ENCODE results near the gene NTRK2. TPM values are rescaled to one million over a fixed set of nuclear protein-coding genes. Genes with fewer than 3 reads are reported as not detected.

The NTRK2 gene
- total RNA-seq, 4 donors from 2014 or later = 2.6 to 8.5 (median 6.0) TPM

DNA sequence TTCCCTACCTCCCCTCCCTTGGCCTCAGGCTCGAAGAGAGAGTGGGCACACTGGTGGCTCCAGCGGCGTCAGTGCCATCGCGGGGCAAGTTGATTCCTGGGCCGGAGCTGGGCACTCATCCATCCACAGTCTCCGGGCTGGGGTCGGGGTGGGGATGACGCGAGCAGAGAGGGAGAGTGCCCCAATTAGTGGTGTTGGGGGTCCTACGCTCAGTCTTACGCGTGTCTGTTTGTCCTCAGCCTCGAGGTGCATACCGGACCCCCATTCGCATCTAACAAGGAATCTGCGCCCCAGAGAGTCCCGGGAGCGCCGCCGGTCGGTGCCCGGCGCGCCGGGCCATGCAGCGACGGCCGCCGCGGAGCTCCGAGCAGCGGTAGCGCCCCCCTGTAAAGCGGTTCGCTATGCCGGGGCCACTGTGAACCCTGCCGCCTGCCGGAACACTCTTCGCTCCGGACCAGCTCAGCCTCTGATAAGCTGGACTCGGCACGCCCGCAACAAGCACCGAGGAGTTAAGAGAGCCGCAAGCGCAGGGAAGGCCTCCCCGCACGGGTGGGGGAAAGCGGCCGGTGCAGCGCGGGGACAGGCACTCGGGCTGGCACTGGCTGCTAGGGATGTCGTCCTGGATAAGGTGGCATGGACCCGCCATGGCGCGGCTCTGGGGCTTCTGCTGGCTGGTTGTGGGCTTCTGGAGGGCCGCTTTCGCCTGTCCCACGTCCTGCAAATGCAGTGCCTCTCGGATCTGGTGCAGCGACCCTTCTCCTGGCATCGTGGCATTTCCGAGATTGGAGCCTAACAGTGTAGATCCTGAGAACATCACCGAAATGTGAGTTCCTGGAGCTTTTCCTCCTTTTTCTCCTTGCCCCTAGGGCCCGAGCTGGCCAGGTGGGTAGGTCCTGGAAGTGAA, 861 bp downstream of the NTRK2 start:
- 80% methylated on average over 1 of the region's 67 CpGs for WGBS, 2 donors (ENCODE audit: low coverage in 1 of 2)
- ATAC-seq = no peak
- Histone ChIP-seq H3K27ac (peak overlapping the region in 3 of 4 donors; percentile 32 to 44 (median 39)), H3K27me3 (peaks cover 59% of the 10 kb centered on the region), H3K4me1 (peaks cover 0 to 35% (median 21%) of the 10 kb centered on the region in 3 donors), H3K4me3 (peak overlapping the region in 1 of 2 donors; percentile 54), H3K36me3 (no peaks in the 10 kb centered on the region), H3K9me3 (peaks cover 0 to under 1% (median 0%) of the 10 kb centered on the region in 3 donors)
- TF ChIP-seq POLR2A (IDR thresholded peaks at IDR 0.05) (no peak), POLR2AphosphoS5 (IDR thresholded peaks at IDR 0.05) (no peak), EP300 (IDR thresholded peaks at IDR 0.05) (no peak)
- TF ChIP-seq, protein P1, sequence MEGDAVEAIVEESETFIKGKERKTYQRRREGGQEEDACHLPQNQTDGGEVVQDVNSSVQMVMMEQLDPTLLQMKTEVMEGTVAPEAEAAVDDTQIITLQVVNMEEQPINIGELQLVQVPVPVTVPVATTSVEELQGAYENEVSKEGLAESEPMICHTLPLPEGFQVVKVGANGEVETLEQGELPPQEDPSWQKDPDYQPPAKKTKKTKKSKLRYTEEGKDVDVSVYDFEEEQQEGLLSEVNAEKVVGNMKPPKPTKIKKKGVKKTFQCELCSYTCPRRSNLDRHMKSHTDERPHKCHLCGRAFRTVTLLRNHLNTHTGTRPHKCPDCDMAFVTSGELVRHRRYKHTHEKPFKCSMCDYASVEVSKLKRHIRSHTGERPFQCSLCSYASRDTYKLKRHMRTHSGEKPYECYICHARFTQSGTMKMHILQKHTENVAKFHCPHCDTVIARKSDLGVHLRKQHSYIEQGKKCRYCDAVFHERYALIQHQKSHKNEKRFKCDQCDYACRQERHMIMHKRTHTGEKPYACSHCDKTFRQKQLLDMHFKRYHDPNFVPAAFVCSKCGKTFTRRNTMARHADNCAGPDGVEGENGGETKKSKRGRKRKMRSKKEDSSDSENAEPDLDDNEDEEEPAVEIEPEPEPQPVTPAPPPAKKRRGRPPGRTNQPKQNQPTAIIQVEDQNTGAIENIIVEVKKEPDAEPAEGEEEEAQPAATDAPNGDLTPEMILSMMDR (IDR thresholded peaks at IDR 0.05) = no peak

DNA sequence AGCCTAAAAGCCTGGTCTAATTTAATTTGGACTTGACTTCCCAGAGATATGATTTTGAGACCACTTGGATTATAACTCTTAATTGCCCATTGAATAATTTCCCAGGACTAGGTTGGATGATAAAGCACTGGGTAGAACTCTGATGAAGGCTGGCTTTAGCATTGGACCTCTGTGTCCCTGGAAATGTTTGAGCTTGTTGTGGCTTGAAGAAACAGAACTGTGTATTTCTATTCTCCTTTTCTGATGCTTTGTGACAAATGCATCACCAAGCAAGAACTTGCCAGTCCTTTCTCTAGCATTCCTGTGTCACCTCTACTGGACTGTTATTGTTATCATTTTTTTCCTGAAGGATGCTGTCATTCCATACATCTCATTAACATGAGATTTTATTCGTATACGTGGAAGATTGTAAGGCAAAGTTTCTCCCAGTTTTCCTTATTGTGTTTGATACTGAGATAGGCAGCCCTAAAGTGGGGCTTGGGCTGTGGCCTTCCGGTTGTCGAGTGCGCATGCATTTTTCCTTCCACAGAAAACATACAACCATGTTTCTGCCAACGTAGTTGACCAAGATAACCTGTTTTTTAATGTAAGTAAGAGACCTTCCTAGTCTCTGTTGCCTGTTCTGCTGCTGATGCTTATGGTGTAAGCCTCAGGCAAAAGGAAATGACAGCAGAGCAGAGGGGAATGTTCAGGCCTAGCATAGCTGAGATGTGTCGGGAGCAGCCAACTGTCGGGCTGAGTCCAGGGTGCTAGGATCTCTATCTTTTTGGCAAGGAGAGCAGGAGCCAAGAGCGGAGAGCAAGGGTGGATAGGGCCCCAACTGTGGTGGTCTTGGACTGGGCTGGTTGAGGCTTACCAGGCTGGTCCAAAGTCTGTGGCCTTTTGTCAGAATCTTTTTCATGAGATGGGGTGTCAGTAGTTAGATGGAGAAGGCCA, 2.3 kb downstream of the NTRK2 start:
- WGBS, 2 donors (ENCODE audit: low coverage in 1 of 2) = 89 to 100% methylated on average over 6 to 8 of the region's 9 CpGs
- H3K36me3 ChIP-seq = no peaks in the 10 kb centered on the region
- H3K9me3 ChIP-seq = no peaks in the 10 kb centered on the region
- peaks cover 0 to 35% (median 21%) of the 10 kb centered on the region in 3 donors for H3K4me1 ChIP-seq
- peaks cover 65% of the 10 kb centered on the region for H3K27me3 ChIP-seq
- peak overlapping the region in 1 of 2 donors; percentile 9 for H3K4me3 ChIP-seq
- H3K27ac ChIP-seq = no peak overlapping the region
- no peak for ATAC-seq
- TF ChIP-seq, protein P1 (IDR thresholded peaks at IDR 0.05) = no peak
- TF ChIP-seq POLR2AphosphoS5 (IDR thresholded peaks at IDR 0.05) = no peak
- no peak for TF ChIP-seq POLR2A (IDR thresholded peaks at IDR 0.05)
- no peak for TF ChIP-seq EP300 (IDR thresholded peaks at IDR 0.05)

DNA sequence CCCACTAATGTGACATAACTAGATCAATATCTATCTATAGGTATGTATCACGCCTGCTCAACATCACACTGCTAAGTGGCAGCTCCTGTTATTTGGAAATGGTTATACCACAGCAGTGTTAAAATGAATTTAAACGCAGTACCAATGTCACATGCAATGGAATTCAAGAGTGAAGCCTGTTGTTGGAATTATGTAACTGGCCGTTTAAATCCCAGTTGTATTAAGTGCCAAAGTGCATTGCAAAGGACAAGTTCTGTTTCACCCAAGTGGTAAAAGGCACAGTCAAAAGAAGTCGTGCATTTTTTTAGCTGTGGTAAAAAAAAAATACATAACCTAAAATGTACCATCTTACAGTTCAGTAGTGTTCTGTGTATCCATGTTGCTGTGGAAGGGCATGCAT, 4.3 kb downstream of the NTRK2 start:
- TF ChIP-seq POLR2AphosphoS5 (IDR thresholded peaks at IDR 0.05) (no peak), POLR2A (IDR thresholded peaks at IDR 0.05) (no peak), EP300 (IDR thresholded peaks at IDR 0.05) (no peak)
- TF ChIP-seq, protein P1 (IDR thresholded peaks at IDR 0.05) = no peak
- H3K4me3 ChIP-seq = no peak overlapping the region
- no peak for ATAC-seq

DNA sequence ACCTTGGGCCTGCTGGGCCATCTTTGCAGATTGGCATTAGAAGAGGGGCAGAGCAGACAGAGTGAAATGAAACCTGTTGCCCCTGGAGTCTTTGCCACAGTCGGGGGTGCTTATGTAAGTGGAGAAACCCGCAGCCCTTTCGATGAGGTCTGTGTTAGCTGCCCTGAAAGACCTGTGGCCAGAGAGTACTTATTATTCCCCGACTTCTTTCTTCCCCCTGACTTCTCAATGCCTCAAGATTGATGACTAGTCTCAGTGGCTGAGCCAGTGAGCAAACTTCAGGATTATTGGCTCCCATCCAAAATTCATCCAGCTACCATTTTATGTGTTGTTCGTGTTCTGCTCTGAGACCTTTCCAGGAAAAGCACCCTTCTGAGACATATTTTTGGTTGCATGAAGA, 7.6 kb downstream of the NTRK2 start:
- TF ChIP-seq, protein P1 (IDR thresholded peaks at IDR 0.05) = no peak
- no peak for TF ChIP-seq POLR2A (IDR thresholded peaks at IDR 0.05)
- no peak for TF ChIP-seq POLR2AphosphoS5 (IDR thresholded peaks at IDR 0.05)
- no peak for TF ChIP-seq EP300 (IDR thresholded peaks at IDR 0.05)
- Histone ChIP-seq H3K36me3 (no peaks in the 10 kb centered on the region), H3K27ac (no peak overlapping the region), H3K27me3 (peaks cover 20% of the 10 kb centered on the region), H3K4me3 (no peak overlapping the region), H3K4me1 (no peaks in the 10 kb centered on the region), H3K9me3 (no peaks in the 10 kb centered on the region)
- whole genome bisulfite sequencing, 2 donors (ENCODE audit: low coverage in 1 of 2) = 56 to 77% methylated on average over 5 of the region's 5 CpGs
- ATAC-seq = no peak

More for the DNA sequence above, 4.3 kb downstream of the NTRK2 start:
- Histone ChIP-seq H3K36me3 (no peaks in the 10 kb centered on the region), H3K9me3 (no peaks in the 10 kb centered on the region), H3K27ac (no peak overlapping the region), H3K4me1 (peaks cover 0 to 21% (median 17%) of the 10 kb centered on the region in 3 donors), H3K27me3 (peaks cover 50% of the 10 kb centered on the region)
- WGBS, 2 donors (ENCODE audit: low coverage in 1 of 2) = 75 to 82% methylated on average over 4 of the region's 4 CpGs

Measured in gastroesophageal sphincter (tissue), 4 donors.